ENCODE measurements around the gene LY6G6D. TPM values are rescaled to one million over a fixed set of nuclear protein-coding genes. Genes with fewer than 3 reads are reported as not detected.

Gene LY6G6D
- total and polyA plus RNA-seq, 2 of the 13 experiments (the other 11 are each of a cell fraction or from before 2014, with no cell fraction given) = not detected

- TF ChIP-seq ZHX1 (CRISPR knock-in tag; IDR thresholded peaks at IDR 0.05; ENCODE audit: low read depth) (0 out of 2 replicates have a peak, but pooled peaks have one; percentile 34), MLX (CRISPR knock-in tag; IDR thresholded peaks at IDR 0.05) (peak; percentile 80), ZNF331 (CRISPR knock-in tag; IDR thresholded peaks at IDR 0.05) (peak; percentile 88; the same call in 1 of the 2 replicates), HHEX (CRISPR knock-in tag; IDR thresholded peaks at IDR 0.05) (peak; percentile 86), KLF11 (CRISPR knock-in tag; IDR thresholded peaks at IDR 0.05) (0 out of 2 replicates have a peak, but pooled peaks have one; percentile 47), FOXP4 (CRISPR knock-in tag; IDR thresholded peaks at IDR 0.05) (peak; percentile 97), NR2F1 (CRISPR knock-in tag; IDR thresholded peaks at IDR 0.05) (no peak), HMG20B (CRISPR knock-in tag; conservative IDR thresholded peaks at IDR 0.05) (peak; percentile 92), DPF2 (CRISPR knock-in tag; IDR thresholded peaks at IDR 0.05; ENCODE audit: borderline replicate concordance, low read depth) (peak; percentile 58; the same call in 1 of the 2 replicates), NR2C2 (CRISPR knock-in tag; IDR thresholded peaks at IDR 0.05; ENCODE audit: borderline replicate concordance) (peak; percentile 58; the same call in 1 of the 2 replicates), GATAD2A (CRISPR knock-in tag; IDR thresholded peaks at IDR 0.05) (peak; percentile 88), REPIN1 (CRISPR knock-in tag; IDR thresholded peaks at IDR 0.05; ENCODE audit: borderline replicate concordance, low read depth) (peak; percentile 71; the same call in 1 of the 2 replicates), ARID5B (CRISPR knock-in tag; IDR thresholded peaks at IDR 0.05) (peak; percentile 87), ZNF274 (CRISPR knock-in tag; IDR thresholded peaks at IDR 0.05) (no peak; the same call in 1 of the 2 replicates), ZNF441 (CRISPR knock-in tag; IDR thresholded peaks at IDR 0.05; ENCODE audit: borderline replicate concordance) (0 out of 2 replicates have a peak, but pooled peaks have one; percentile 57), KAT2B (IDR thresholded peaks at IDR 0.05; ENCODE audit: borderline replicate concordance, low read depth, low read length) (no peak), ZBTB37 (CRISPR knock-in tag; IDR thresholded peaks at IDR 0.05) (0 out of 2 replicates have a peak, but pooled peaks have one; percentile 37)
Observed at GRCh38 chr6:31737991-31738979, 23.1 kb downstream of the LY6G6D start (continued).

Data from HepG2 (cell line).